C4-2B (cell line): Measurements from ENCODE around the gene TPM4.

Experiments
- ZFX ChIP-seq: fragments of 450-650 bp; IDR thresholded peaks from 2 replicates; pipeline ENCODE4 v1.6.1; 2017
- TF ChIP-seq, protein P1 (sequence below): fragments of 450-650 bp; conservative IDR thresholded peaks from 2 replicates; pipeline ENCODE4 v1.5.1; 2017; ENCODE audit warnings: mild to moderate bottlenecking

DNA sequence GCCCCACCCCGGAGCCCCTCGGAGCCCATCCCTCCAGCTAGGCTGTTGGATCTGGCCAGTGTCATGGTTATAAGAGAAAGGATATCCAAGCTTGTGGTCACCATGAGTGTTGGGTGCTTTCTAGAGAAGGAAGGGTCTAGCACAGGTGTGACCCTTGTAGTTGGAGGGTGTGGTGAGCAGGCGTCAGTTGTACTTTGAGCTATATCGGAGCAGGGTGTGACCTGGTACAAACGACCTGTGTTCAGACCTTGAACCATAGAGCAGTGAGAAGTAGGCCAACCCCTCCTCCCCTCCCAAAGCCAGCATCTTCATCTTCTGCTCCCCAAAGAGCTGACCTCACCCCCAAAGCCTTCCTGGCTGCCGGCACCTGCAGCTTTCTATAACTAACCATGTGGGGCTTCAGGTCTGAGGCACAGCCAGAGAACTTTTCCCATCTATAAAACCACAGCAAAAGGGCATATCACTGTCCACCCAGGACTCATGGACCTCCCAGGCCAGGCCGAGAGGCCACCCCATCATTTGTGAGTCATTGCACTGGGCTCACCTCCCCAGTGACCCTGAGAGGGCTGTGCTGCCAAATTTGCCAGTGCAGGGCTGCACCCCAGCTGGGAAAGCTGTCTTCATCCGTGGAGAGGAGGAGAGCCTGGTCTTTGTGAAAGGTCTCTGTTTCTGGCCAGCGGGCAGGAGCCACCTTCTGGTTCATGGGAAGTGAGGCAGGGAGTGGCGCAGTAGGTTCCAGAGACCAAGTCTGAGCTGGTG is 49.6 kb downstream of the TPM4 start:
- TF ChIP-seq, protein P1, sequence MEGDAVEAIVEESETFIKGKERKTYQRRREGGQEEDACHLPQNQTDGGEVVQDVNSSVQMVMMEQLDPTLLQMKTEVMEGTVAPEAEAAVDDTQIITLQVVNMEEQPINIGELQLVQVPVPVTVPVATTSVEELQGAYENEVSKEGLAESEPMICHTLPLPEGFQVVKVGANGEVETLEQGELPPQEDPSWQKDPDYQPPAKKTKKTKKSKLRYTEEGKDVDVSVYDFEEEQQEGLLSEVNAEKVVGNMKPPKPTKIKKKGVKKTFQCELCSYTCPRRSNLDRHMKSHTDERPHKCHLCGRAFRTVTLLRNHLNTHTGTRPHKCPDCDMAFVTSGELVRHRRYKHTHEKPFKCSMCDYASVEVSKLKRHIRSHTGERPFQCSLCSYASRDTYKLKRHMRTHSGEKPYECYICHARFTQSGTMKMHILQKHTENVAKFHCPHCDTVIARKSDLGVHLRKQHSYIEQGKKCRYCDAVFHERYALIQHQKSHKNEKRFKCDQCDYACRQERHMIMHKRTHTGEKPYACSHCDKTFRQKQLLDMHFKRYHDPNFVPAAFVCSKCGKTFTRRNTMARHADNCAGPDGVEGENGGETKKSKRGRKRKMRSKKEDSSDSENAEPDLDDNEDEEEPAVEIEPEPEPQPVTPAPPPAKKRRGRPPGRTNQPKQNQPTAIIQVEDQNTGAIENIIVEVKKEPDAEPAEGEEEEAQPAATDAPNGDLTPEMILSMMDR = no peak
- TF ChIP-seq ZFX = no peak
